ENCODE results near the gene SEMA3F. TPM values are rescaled to one million over a fixed set of nuclear protein-coding genes. Genes with fewer than 3 reads are reported as not detected.
A peak's percentile ranks its signal among the peaks of the same experiment; 100 is the strongest.

Gene SEMA3F
- total RNA-seq, 1 experiment from 2014 or later: 34.0 TPM

DNA sequence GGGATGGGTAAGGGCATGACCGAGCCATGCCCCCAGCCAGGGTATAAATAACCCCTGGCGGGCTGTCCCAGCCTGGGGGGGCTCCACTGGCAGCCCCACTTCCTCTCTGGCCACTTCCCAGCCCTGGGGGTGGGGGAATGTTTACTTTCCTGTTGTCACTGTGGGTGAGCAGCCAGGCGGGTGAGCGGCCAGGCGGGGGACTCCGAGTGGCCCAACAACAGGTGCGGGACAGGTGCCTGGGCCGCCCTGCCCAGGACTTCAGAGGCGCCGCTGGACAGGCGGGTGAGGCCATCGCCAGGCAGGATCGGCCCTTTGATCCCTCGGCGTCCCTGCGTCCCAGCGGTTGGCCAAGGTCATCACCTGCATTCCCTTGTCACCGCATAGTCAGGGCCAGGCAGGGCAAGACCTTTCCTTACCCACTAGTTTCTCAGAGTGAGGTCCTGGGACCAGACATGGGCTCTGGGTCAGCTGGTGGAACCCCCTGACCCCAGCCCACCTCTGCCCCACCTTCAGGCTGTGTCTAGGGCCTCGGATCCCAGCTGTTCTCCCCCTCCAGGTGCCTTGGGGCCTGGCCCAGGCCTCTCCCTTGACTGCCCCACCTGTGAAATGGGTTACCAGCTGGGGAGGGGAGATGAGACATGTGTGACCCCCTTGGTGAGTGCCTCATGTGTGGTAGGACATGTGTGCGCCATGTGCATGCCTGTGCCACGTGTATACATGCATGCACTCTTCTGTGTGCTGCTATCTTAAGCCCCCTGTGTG lies 16.6 kb downstream of the SEMA3F start:
- BruUV-seq (replicated peaks): no TSS peak
- Histone ChIP-seq H3K4me1 (replicated peaks; ENCODE audit: insufficient read depth) (peaks cover 15% of the 10 kb centered on the region), H4K20me1 (ENCODE audit: insufficient read depth) (no peaks in the 10 kb centered on the region), H2AFZ (no peak overlapping the region), H3K9me2 (ENCODE audit: insufficient read depth) (no peaks in the 10 kb centered on the region), H3F3A (ENCODE audit: insufficient read depth, low read depth) (no peaks in the 10 kb centered on the region; the same call in 1 of the 2 replicates), H3K27me3 (ENCODE audit: insufficient read depth, low read depth) (no peaks in the 10 kb centered on the region), H3K4me2 (no peak overlapping the region), H3K4me3 (no peak overlapping the region), H3K36me3 (ENCODE audit: low read depth) (no peaks in the 10 kb centered on the region), H3K9me3 (ENCODE audit: insufficient read depth, low read depth) (no peaks in the 10 kb centered on the region), H3K79me2 (ENCODE audit: low read depth) (no peaks in the 10 kb centered on the region), H3K27ac (no peak overlapping the region)
- intact Hi-C loops (cut with micrococcal nuclease; ENCODE audit: unreplicated experiment): loop anchor here (2.0 kb wide), 1 partner anchor 13 kb away; no protein-coding TSS in a partner anchor
- DNase-seq: peak in 1 of 2 experiments; percentile 62
- POLR2A ChIA-PET (ENCODE audit: unreplicated experiment): no interaction called here
- TF ChIP-seq EZH2 (IDR thresholded peaks at IDR 0.05; ENCODE audit: low read depth): no peak
- TF ChIP-seq, protein P1, sequence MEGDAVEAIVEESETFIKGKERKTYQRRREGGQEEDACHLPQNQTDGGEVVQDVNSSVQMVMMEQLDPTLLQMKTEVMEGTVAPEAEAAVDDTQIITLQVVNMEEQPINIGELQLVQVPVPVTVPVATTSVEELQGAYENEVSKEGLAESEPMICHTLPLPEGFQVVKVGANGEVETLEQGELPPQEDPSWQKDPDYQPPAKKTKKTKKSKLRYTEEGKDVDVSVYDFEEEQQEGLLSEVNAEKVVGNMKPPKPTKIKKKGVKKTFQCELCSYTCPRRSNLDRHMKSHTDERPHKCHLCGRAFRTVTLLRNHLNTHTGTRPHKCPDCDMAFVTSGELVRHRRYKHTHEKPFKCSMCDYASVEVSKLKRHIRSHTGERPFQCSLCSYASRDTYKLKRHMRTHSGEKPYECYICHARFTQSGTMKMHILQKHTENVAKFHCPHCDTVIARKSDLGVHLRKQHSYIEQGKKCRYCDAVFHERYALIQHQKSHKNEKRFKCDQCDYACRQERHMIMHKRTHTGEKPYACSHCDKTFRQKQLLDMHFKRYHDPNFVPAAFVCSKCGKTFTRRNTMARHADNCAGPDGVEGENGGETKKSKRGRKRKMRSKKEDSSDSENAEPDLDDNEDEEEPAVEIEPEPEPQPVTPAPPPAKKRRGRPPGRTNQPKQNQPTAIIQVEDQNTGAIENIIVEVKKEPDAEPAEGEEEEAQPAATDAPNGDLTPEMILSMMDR (conservative IDR thresholded peaks at IDR 0.05): no peak
- CTCF ChIA-PET: no interaction called here

DNA sequence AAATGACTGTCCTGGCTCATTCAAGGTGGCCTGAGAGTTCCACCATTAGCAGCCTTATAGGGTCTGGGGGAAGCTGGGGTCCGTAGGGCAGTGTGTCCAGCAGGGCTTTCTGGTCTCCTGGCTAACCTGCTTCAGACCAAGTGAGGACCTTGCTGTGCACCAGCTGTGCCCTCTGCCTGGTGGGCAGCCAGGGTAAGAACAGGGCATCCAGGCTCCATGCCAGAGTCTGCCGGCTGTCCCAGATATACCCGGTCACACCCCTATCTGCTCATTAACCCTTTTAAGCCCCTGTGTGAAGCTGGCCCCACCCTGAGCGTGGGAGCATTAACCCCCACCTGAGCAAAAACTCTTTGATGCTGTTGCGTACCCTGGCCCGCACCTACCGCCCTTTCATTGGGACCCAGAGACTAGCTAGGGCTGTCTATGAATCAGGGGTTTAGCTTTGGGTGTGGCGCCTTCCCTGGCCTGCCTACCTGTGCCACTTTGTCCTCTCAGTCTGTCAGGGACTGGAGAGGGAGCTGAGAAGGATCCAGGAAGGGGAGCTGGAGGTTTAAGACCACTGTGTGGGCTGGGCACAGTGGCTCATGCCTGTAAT lies 17.6 kb downstream of the SEMA3F start:
- no peaks in the 10 kb centered on the region for H3K79me2 ChIP-seq (ENCODE audit: low read depth)
- H4K20me1 ChIP-seq (ENCODE audit: insufficient read depth): no peaks in the 10 kb centered on the region
- H3F3A ChIP-seq (ENCODE audit: insufficient read depth, low read depth): no peaks in the 10 kb centered on the region; the same call in 1 of the 2 replicates
- no peaks in the 10 kb centered on the region for H3K9me2 ChIP-seq (ENCODE audit: insufficient read depth)
- no peak overlapping the region for H3K4me3 ChIP-seq
- TF ChIP-seq, protein P1 (conservative IDR thresholded peaks at IDR 0.05): no peak
- TF ChIP-seq EZH2 (IDR thresholded peaks at IDR 0.05; ENCODE audit: low read depth): no peak
- H3K27ac ChIP-seq: no peak overlapping the region
- ChIA-PET POLR2A (ENCODE audit: unreplicated experiment) (interaction anchor here (1.0 kb wide), 1 partner anchor 11 kb away, joined by 3 read pairs; no protein-coding TSS in a partner anchor), CTCF (interaction anchor here (0.6 kb wide), 1 partner anchor 300 kb away, joined by 9 read pairs; no protein-coding TSS in a partner anchor)
- H3K9me3 ChIP-seq (ENCODE audit: insufficient read depth, low read depth): no peaks in the 10 kb centered on the region
- DNase-seq: no peak
- H3K4me1 ChIP-seq (replicated peaks; ENCODE audit: insufficient read depth): peaks cover 15% of the 10 kb centered on the region
- H3K27me3 ChIP-seq (ENCODE audit: insufficient read depth, low read depth): no peaks in the 10 kb centered on the region
- H3K4me2 ChIP-seq: no peak overlapping the region
- intact Hi-C loops (cut with micrococcal nuclease; ENCODE audit: unreplicated experiment): no loop called here
- H3K36me3 ChIP-seq (ENCODE audit: low read depth): no peaks in the 10 kb centered on the region
- no peak overlapping the region for H2AFZ ChIP-seq
- no TSS peak for BruUV-seq (replicated peaks)

DNA sequence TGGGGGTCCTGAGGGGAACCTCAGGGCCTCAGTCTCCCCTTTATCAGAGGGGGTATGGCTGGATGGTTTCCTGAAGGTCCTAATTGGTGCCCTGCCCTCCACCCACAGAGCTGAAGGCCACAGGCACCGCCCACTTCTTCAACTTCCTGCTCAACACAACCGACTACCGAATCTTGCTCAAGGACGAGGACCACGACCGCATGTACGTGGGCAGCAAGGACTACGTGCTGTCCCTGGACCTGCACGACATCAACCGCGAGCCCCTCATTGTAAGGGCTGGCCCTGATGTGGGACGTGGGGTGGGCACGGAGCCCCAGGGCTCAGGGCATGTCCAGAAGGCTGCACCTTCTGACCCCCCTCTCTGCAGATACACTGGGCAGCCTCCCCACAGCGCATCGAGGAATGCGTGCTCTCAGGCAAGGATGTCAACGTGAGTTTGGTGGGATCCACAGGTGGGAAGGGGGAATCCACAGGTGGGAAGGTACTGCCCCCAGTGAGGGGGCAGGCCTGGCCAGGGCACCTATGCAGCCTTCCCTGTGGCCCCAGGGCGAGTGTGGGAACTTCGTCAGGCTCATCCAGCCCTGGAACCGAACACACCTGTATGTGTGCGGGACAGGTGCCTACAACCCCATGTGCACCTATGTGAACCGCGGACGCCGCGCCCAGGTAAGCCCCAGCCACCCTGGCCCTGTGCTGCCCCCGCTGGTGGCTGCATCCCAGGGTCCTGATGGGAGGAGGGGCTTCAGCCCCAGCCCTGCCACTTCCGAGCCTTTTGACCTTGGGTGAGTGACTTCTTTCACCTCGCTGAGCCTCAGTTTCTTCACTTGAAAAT lies 18.8 kb downstream of the SEMA3F start:
- Histone ChIP-seq H3K9me3 (ENCODE audit: insufficient read depth, low read depth) (no peaks in the 10 kb centered on the region), H2AFZ (no peak overlapping the region)

More for the DNA sequence above, 18.8 kb downstream of the SEMA3F start:
- Histone ChIP-seq H3F3A (ENCODE audit: insufficient read depth, low read depth) (no peaks in the 10 kb centered on the region; the same call in 1 of the 2 replicates), H3K4me3 (no peak overlapping the region), H3K79me2 (ENCODE audit: low read depth) (no peaks in the 10 kb centered on the region), H3K4me2 (no peak overlapping the region), H3K9me2 (ENCODE audit: insufficient read depth) (no peaks in the 10 kb centered on the region), H3K27ac (no peak overlapping the region), H3K36me3 (ENCODE audit: low read depth) (no peaks in the 10 kb centered on the region), H3K27me3 (ENCODE audit: insufficient read depth, low read depth) (no peaks in the 10 kb centered on the region), H4K20me1 (ENCODE audit: insufficient read depth) (no peaks in the 10 kb centered on the region), H3K4me1 (replicated peaks; ENCODE audit: insufficient read depth) (peaks cover 15% of the 10 kb centered on the region)
- no peak for DNase-seq
- ChIA-PET CTCF (no interaction called here), POLR2A (ENCODE audit: unreplicated experiment) (no interaction called here)
- intact Hi-C loops (cut with micrococcal nuclease; ENCODE audit: unreplicated experiment): no loop called here
- no TSS peak for BruUV-seq (replicated peaks)
- TF ChIP-seq EZH2 (IDR thresholded peaks at IDR 0.05; ENCODE audit: low read depth): no peak

All from PC-9 (cell line).